Muscle of arm (tissue), 12 donors: ENCODE results near the gene SLC6A18. TPM values are rescaled to one million over a fixed set of nuclear protein-coding genes. Genes with fewer than 3 reads are reported as not detected.
"Not testable (repeated sequence)": the region's sequence is repeated elsewhere in the genome, so short reads cannot be mapped to it uniquely, and the experiment has no call there.

ENCODE experiments used
- DNase-seq: peaks from one replicate; pipeline ENCODE4 v3.0.0-alpha.2; 2013
- polyA plus RNA-seq, 12 donors: library from polyadenylated mRNA; unstranded; fragments of 120-200 nt; gene quantifications; one replicate each; pipeline ENCODE4 v1.2.1, GENCODE V29; 2013; ENCODE audit not compliant: insufficient read length in 12 of 12

SLC6A18 gene
- polyA plus RNA-seq, 12 donors = not detected

GRCh38 chr5:1275397-1276391 is 50.5 kb downstream of the SLC6A18 start:
- DNase-seq = not testable (repeated sequence)

- no peak for DNase-seq
These were observed 51.7 kb downstream of the SLC6A18 start for GRCh38 chr5:1276930-1277329.

- DNase-seq = no peak
These were observed 52.1 kb downstream of the SLC6A18 start for GRCh38 chr5:1277331-1277730.

GRCh38 chr5:1277781-1278180 is 52.6 kb downstream of the SLC6A18 start:
- no peak for DNase-seq

GRCh38 chr5:1278216-1278615 is 53.0 kb downstream of the SLC6A18 start:
- no peak for DNase-seq

- DNase-seq = no peak
These were observed 53.7 kb downstream of the SLC6A18 start for GRCh38 chr5:1278656-1279442.

GRCh38 chr5:1279443-1280151 is 54.4 kb downstream of the SLC6A18 start:
- DNase-seq = no peak

GRCh38 chr5:1280177-1281037 is 55.2 kb downstream of the SLC6A18 start:
- no peak for DNase-seq

GRCh38 chr5:1281038-1281882 is 56.1 kb downstream of the SLC6A18 start:
- no peak for DNase-seq

GRCh38 chr5:1282131-1282992 is 57.2 kb downstream of the SLC6A18 start:
- DNase-seq = peak; percentile 6

- DNase-seq = not testable (repeated sequence)
These were observed 58.0 kb downstream of the SLC6A18 start for GRCh38 chr5:1282993-1283728.

- not testable (repeated sequence) for DNase-seq
These were observed 58.5 kb downstream of the SLC6A18 start for GRCh38 chr5:1283729-1284041.

GRCh38 chr5:1284336-1284970 is 59.3 kb downstream of the SLC6A18 start:
- not testable (repeated sequence) for DNase-seq

GRCh38 chr5:1285141-1285540 is 60.0 kb downstream of the SLC6A18 start:
- no peak for DNase-seq

GRCh38 chr5:1285883-1286291 is 60.7 kb downstream of the SLC6A18 start:
- DNase-seq = no peak

GRCh38 chr5:1288439-1289335 is 63.5 kb downstream of the SLC6A18 start:
- no peak for DNase-seq

- not testable (repeated sequence) for DNase-seq
These were observed 64.4 kb downstream of the SLC6A18 start for GRCh38 chr5:1289559-1289958.
